Neural progenitor cell (in vitro differentiated cells): ENCODE measurements around the gene GLCCI1. TPM values are rescaled to one million over a fixed set of nuclear protein-coding genes. Genes with fewer than 3 reads are reported as not detected.

Source experiments
- DNase-seq: peaks from one replicate; pipeline ENCODE4 v3.0.0-alpha.2; 2016; ENCODE audit warnings: low spot score
- H2AFZ ChIP-seq: fragments of 200-600 bp; sonication (generic); replicated peaks from 2 replicates; pipeline ENCODE4 v1.6.1; 2016; ENCODE audit warnings: antibody characterized with exemption
- H3F3A ChIP-seq: fragments of 200-600 bp; sonication (generic); 2 replicates; pipeline ENCODE4 v1.6.1; 2016; ENCODE audit warnings: antibody characterized with exemption, low read depth
- H3K27ac ChIP-seq: fragments of 200-600 bp; sonication (generic); 2 replicates; pipeline ENCODE4 v1.5.1; 2016; ENCODE audit warnings: mild to moderate bottlenecking
- H3K27me3 ChIP-seq: fragments of 200-600 bp; sonication (generic); 2 replicates; pipeline ENCODE4 v1.6.1; 2016; ENCODE audit warnings: mild to moderate bottlenecking, moderate library complexity
- H3K36me3 ChIP-seq: fragments of 200-600 bp; sonication (generic); 2 replicates; pipeline ENCODE4 v1.5.1; 2016
- H3K4me1 ChIP-seq: fragments of 200-600 bp; sonication (generic); 2 replicates; pipeline ENCODE4 v1.6.1; 2016; ENCODE audit warnings: mixed run types
- H3K4me2 ChIP-seq: fragments of 200-600 bp; sonication (generic); 2 replicates; pipeline ENCODE4 v1.6.1; 2016
- H3K4me3 ChIP-seq: fragments of 200-600 bp; sonication (generic); 2 replicates; pipeline ENCODE4 v1.5.1; 2016
- H3K79me2 ChIP-seq: fragments of 200-600 bp; sonication (generic); 2 replicates; pipeline ENCODE4 v1.6.1; 2016; ENCODE audit warnings: low read depth
- H3K9ac ChIP-seq: fragments of 200-600 bp; sonication (generic); 2 replicates; pipeline ENCODE4 v1.6.1; 2016
- H3K9me3 ChIP-seq: fragments of 200-600 bp; sonication (generic); 2 replicates; pipeline ENCODE4 v1.5.1; 2016; ENCODE audit warnings: low read depth
- H4K20me1 ChIP-seq: fragments of 200-600 bp; sonication (generic); 2 replicates; pipeline ENCODE4 v1.6.1; 2016; ENCODE audit warnings: low read depth
- H3K27ac Mint-ChIP-seq: 3 replicates; pipeline ENCODE4 v1.8.0; 2021; ENCODE audit warnings: mixed read lengths
- H3K27me3 Mint-ChIP-seq: 2 replicates; pipeline ENCODE4 v1.8.0; 2022; ENCODE audit warnings: low read depth, mild to moderate bottlenecking, inconsistent platforms, moderate library complexity, mixed read lengths; ENCODE audit not compliant: insufficient read depth
- H3K36me3 Mint-ChIP-seq: 3 replicates; pipeline ENCODE4 v1.8.0; 2021; ENCODE audit warnings: mixed read lengths
- H3K4me1 Mint-ChIP-seq: 3 replicates; pipeline ENCODE4 v1.8.0; 2021; ENCODE audit warnings: mixed read lengths
- H3K4me3 Mint-ChIP-seq: 3 replicates; pipeline ENCODE4 v1.8.0; 2021; ENCODE audit warnings: mild to moderate bottlenecking, moderate library complexity, mixed read lengths
- H3K9me3 Mint-ChIP-seq: 3 replicates; pipeline ENCODE4 v1.8.0; 2020; ENCODE audit warnings: mixed read lengths
- EZH2 ChIP-seq: fragments of 200-600 bp; sonication (generic); IDR thresholded peaks from 2 replicates; pipeline ENCODE4 v1.6.1; 2017; ENCODE audit warnings: antibody characterized with exemption, mild to moderate bottlenecking, moderate library complexity
- EZH2phosphoT487 ChIP-seq: fragments of 200-600 bp; sonication (generic); IDR thresholded peaks from 2 replicates; pipeline ENCODE4 v1.6.1; 2017; ENCODE audit warnings: antibody characterized with exemption
- total RNA-seq: library from RNA; depleted of rRNA; stranded (reverse); fragments of >200 nt; gene quantifications from 2 replicates; pipeline ENCODE4 v1.2.3, GENCODE V29; 2015; ENCODE audit warnings: low replicate concordance
- TF ChIP-seq, protein P1 (sequence below): fragments of 200-600 bp; sonication (generic); IDR thresholded peaks from 2 replicates; pipeline ENCODE4 v1.5.1; 2017; ENCODE audit warnings: antibody characterized with exemption, mild to moderate bottlenecking

The GLCCI1 gene
- total RNA-seq, 1 donor from 2014 or later: 78.0 TPM

GRCh38 chr7:8131694-8132605, 163.4 kb downstream of the GLCCI1 start:
- Histone ChIP-seq H3K27me3 (no peaks in the 10 kb centered on the region), H3K36me3 (no peaks in the 10 kb centered on the region), H3K4me2 (no peak overlapping the region), H2AFZ (no peak overlapping the region), H3K9me3 (no peaks in the 10 kb centered on the region), H3K9ac (no peak overlapping the region), H3K4me3 (no peak overlapping the region), H3K4me1 (peaks cover 16% of the 10 kb centered on the region), H3K27ac (no peak overlapping the region), H3F3A (no peaks in the 10 kb centered on the region), H4K20me1 (no peaks in the 10 kb centered on the region), H3K79me2 (no peaks in the 10 kb centered on the region)
- H3K36me3 Mint-ChIP-seq: no peaks in the 10 kb centered on the region
- no peak for DNase-seq
- TF ChIP-seq, protein P1, sequence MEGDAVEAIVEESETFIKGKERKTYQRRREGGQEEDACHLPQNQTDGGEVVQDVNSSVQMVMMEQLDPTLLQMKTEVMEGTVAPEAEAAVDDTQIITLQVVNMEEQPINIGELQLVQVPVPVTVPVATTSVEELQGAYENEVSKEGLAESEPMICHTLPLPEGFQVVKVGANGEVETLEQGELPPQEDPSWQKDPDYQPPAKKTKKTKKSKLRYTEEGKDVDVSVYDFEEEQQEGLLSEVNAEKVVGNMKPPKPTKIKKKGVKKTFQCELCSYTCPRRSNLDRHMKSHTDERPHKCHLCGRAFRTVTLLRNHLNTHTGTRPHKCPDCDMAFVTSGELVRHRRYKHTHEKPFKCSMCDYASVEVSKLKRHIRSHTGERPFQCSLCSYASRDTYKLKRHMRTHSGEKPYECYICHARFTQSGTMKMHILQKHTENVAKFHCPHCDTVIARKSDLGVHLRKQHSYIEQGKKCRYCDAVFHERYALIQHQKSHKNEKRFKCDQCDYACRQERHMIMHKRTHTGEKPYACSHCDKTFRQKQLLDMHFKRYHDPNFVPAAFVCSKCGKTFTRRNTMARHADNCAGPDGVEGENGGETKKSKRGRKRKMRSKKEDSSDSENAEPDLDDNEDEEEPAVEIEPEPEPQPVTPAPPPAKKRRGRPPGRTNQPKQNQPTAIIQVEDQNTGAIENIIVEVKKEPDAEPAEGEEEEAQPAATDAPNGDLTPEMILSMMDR: no peak
- no peak for TF ChIP-seq EZH2
- no peak for TF ChIP-seq EZH2phosphoT487
- no peaks in the 10 kb centered on the region for H3K27me3 Mint-ChIP-seq
- H3K27ac Mint-ChIP-seq: no peak overlapping the region
- no peak overlapping the region for H3K4me3 Mint-ChIP-seq
- H3K4me1 Mint-ChIP-seq: peaks cover 27% of the 10 kb centered on the region
- H3K9me3 Mint-ChIP-seq: peaks cover 2% of the 10 kb centered on the region

GRCh38 chr7:8133188-8133848, 164.7 kb downstream of the GLCCI1 start:
- Mint-ChIP-seq H3K9me3 (peaks cover 2% of the 10 kb centered on the region), H3K36me3 (no peaks in the 10 kb centered on the region), H3K27ac (no peak overlapping the region), H3K4me3 (no peak overlapping the region), H3K4me1 (peaks cover 27% of the 10 kb centered on the region), H3K27me3 (no peaks in the 10 kb centered on the region)
- H3K4me2 ChIP-seq: no peak overlapping the region
- H3K9me3 ChIP-seq: no peaks in the 10 kb centered on the region
- no peak overlapping the region for H3K4me3 ChIP-seq
- H3F3A ChIP-seq: no peaks in the 10 kb centered on the region
- H2AFZ ChIP-seq: peak overlapping the region; percentile 39
- H4K20me1 ChIP-seq: no peaks in the 10 kb centered on the region
- peaks cover 16% of the 10 kb centered on the region for H3K4me1 ChIP-seq
- DNase-seq: no peak
- TF ChIP-seq, protein P1: no peak
- no peak for TF ChIP-seq EZH2
- TF ChIP-seq EZH2phosphoT487: no peak
- H3K27me3 ChIP-seq: no peaks in the 10 kb centered on the region
- H3K36me3 ChIP-seq: no peaks in the 10 kb centered on the region
- H3K9ac ChIP-seq: no peak overlapping the region
- H3K27ac ChIP-seq: no peak overlapping the region
- no peaks in the 10 kb centered on the region for H3K79me2 ChIP-seq

GRCh38 chr7:8134089-8134733, 165.6 kb downstream of the GLCCI1 start:
- no peaks in the 10 kb centered on the region for H3K36me3 Mint-ChIP-seq
- H3K9me3 Mint-ChIP-seq: peaks cover 2% of the 10 kb centered on the region
- H4K20me1 ChIP-seq: no peaks in the 10 kb centered on the region
- no peaks in the 10 kb centered on the region for H3K36me3 ChIP-seq
- no peaks in the 10 kb centered on the region for H3K27me3 ChIP-seq
- no peak overlapping the region for H3K4me3 Mint-ChIP-seq
- H3K4me2 ChIP-seq: no peak overlapping the region
- H3K79me2 ChIP-seq: no peaks in the 10 kb centered on the region
- H3K4me3 ChIP-seq: no peak overlapping the region
- no peaks in the 10 kb centered on the region for H3K9me3 ChIP-seq
- TF ChIP-seq EZH2phosphoT487 (no peak), EZH2 (no peak)
- TF ChIP-seq, protein P1: no peak
- H2AFZ ChIP-seq: no peak overlapping the region
- H3K4me1 ChIP-seq: peaks cover 16% of the 10 kb centered on the region
- H3K27ac Mint-ChIP-seq: peak overlapping the region; percentile 16
- no peaks in the 10 kb centered on the region for H3F3A ChIP-seq
- DNase-seq: no peak
- peaks cover 27% of the 10 kb centered on the region for H3K4me1 Mint-ChIP-seq
- H3K9ac ChIP-seq: no peak overlapping the region
- no peak overlapping the region for H3K27ac ChIP-seq
- no peaks in the 10 kb centered on the region for H3K27me3 Mint-ChIP-seq
